ENCODE measurements around the gene SPHK1.
"Not testable (repeated sequence)": the region's sequence is repeated elsewhere in the genome, so short reads cannot be mapped to it uniquely, and the experiment has no call there.

SPHK1 gene

DNA sequence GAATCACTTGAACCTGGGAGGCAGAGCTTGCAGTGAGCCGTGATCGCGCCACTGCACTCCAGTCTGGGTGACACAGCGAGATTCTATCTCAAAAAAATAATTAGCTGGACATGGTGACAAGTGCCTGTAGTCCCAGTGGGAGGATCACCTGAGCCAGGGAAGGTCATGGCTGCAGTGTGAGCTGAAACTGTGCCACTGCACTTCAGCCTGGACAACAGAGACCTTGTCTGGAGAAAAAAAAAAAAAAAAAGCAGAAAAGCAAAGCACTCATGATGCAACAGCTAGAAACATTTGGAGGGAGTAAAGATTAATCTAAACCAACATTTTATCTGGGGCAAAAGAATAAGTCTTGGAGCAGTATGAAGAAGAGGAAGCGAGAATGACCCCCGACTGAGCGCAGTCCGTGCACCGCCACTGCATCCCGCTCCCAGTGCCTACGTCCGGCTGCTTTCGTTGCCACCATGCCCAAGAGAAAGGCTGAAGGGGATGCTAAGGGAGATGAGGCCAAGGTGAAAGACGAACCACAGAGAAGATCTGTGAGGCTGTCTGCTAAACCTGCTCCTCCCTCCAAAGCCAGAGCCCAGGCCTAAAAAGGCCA, 38.9 kb upstream of the SPHK1 start:
- H3K36me3 ChIP-seq (ENCODE audit: insufficient read depth, low read length) = peaks cover 38% of the 10 kb centered on the region; the same call in 1 of the 2 replicates
- H3K27me3 ChIP-seq (ENCODE audit: insufficient read depth, low read length, poor library complexity, severe bottlenecking) = no peaks in the 10 kb centered on the region
- H3K4me1 ChIP-seq (ENCODE audit: insufficient read depth, low read length, poor library complexity, severe bottlenecking) = no peaks in the 10 kb centered on the region
- H3F3A ChIP-seq (ENCODE audit: low read depth) = no peaks in the 10 kb centered on the region
- no peak for TF ChIP-seq EZH2phosphoT487 (IDR thresholded peaks at IDR 0.05; ENCODE audit: borderline replicate concordance)
- TF ChIP-seq, protein P1, sequence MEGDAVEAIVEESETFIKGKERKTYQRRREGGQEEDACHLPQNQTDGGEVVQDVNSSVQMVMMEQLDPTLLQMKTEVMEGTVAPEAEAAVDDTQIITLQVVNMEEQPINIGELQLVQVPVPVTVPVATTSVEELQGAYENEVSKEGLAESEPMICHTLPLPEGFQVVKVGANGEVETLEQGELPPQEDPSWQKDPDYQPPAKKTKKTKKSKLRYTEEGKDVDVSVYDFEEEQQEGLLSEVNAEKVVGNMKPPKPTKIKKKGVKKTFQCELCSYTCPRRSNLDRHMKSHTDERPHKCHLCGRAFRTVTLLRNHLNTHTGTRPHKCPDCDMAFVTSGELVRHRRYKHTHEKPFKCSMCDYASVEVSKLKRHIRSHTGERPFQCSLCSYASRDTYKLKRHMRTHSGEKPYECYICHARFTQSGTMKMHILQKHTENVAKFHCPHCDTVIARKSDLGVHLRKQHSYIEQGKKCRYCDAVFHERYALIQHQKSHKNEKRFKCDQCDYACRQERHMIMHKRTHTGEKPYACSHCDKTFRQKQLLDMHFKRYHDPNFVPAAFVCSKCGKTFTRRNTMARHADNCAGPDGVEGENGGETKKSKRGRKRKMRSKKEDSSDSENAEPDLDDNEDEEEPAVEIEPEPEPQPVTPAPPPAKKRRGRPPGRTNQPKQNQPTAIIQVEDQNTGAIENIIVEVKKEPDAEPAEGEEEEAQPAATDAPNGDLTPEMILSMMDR (conservative IDR thresholded peaks at IDR 0.05; ENCODE audit: low read length) = no peak
- H4K20me1 ChIP-seq (ENCODE audit: insufficient read depth, low read length, poor library complexity, severe bottlenecking) = peaks cover 3% of the 10 kb centered on the region
- no peak overlapping the region for H3K4me3 ChIP-seq (ENCODE audit: low read length, poor library complexity, severe bottlenecking)
- H3K79me2 ChIP-seq (ENCODE audit: insufficient read depth, low read length) = peaks cover 28% of the 10 kb centered on the region
- no peaks in the 10 kb centered on the region for H3K9me2 ChIP-seq (replicated peaks; ENCODE audit: low read depth, low read length)
- H3K9me3 ChIP-seq (ENCODE audit: insufficient read depth, low read depth, low read length) = no peaks in the 10 kb centered on the region
- no peak overlapping the region for H2AFZ ChIP-seq (ENCODE audit: low read length)
- no peak overlapping the region for H3K9ac ChIP-seq (ENCODE audit: low read depth, low read length, poor library complexity, severe bottlenecking)
- no peak overlapping the region for H3K4me2 ChIP-seq (ENCODE audit: low read depth, low read length, poor library complexity, severe bottlenecking)

DNA sequence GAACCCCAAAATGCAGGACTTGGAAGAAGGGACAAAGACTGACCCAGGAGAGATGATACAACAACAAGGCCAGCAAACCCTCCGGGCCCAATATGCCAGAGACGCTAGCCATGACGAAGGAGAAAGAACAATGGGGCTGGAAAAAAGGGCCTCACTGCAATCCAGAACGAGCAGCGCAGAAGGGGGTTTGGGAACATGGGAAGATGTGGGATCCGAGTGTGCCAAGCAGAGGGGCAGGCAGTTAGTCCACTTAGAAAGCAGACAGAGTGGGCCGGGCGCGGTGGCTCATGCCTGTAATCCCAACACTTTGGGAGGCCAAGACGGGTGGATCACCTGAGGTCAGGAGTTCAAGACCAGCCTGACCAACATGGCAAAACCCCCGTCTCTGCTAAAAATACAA, 37.5 kb upstream of the SPHK1 start:
- H3K27me3 ChIP-seq (ENCODE audit: insufficient read depth, low read length, poor library complexity, severe bottlenecking); H2AFZ ChIP-seq (ENCODE audit: low read length); H3K4me3 ChIP-seq (ENCODE audit: low read length, poor library complexity, severe bottlenecking); H3K4me1 ChIP-seq (ENCODE audit: insufficient read depth, low read length, poor library complexity, severe bottlenecking); H3K9me2 ChIP-seq (replicated peaks; ENCODE audit: low read depth, low read length); H3K4me2 ChIP-seq (ENCODE audit: low read depth, low read length, poor library complexity, severe bottlenecking); H3K9ac ChIP-seq (ENCODE audit: low read depth, low read length, poor library complexity, severe bottlenecking); H3F3A ChIP-seq (ENCODE audit: low read depth); H4K20me1 ChIP-seq (ENCODE audit: insufficient read depth, low read length, poor library complexity, severe bottlenecking); H3K9me3 ChIP-seq (ENCODE audit: insufficient read depth, low read depth, low read length): not testable (repeated sequence)
- Histone ChIP-seq H3K79me2 (ENCODE audit: insufficient read depth, low read length) (peaks cover 37% of the 10 kb centered on the region), H3K36me3 (ENCODE audit: insufficient read depth, low read length) (peaks cover 37% of the 10 kb centered on the region; the same call in 1 of the 2 replicates)

DNA sequence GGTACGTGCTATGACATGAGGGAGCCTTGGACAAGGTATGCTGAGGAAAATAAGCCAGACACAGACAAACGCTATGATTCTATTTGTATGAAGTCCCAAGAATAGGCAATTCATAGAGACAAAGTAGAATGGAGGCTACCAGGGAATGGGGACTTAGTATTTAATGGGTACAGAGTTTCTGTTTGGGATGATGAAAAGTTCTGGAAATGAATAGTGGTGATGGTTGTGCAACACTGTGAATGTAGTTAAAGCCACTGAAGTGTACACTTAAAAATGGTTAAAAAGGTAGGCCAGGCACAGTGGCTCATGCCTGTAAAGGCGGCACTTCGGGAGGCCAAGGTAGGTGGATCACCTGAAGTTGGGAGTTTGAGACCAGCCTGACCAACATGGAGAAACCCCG, 33.9 kb upstream of the SPHK1 start:
- peaks cover 22% of the 10 kb centered on the region; the same call in 1 of the 2 replicates for H3K36me3 ChIP-seq (ENCODE audit: insufficient read depth, low read length)
- no peaks in the 10 kb centered on the region for H3K27me3 ChIP-seq (ENCODE audit: insufficient read depth, low read length, poor library complexity, severe bottlenecking)
- no peaks in the 10 kb centered on the region for H3K9me2 ChIP-seq (replicated peaks; ENCODE audit: low read depth, low read length)

More for the DNA sequence above, 33.9 kb upstream of the SPHK1 start:
- TF ChIP-seq, protein P1 (conservative IDR thresholded peaks at IDR 0.05; ENCODE audit: low read length) = no peak
- TF ChIP-seq EZH2phosphoT487 (IDR thresholded peaks at IDR 0.05; ENCODE audit: borderline replicate concordance) = no peak
- peaks cover 52% of the 10 kb centered on the region for H3K79me2 ChIP-seq (ENCODE audit: insufficient read depth, low read length)
- peaks cover 17% of the 10 kb centered on the region for H3K4me1 ChIP-seq (ENCODE audit: insufficient read depth, low read length, poor library complexity, severe bottlenecking)
- no peak overlapping the region for H2AFZ ChIP-seq (ENCODE audit: low read length)
- H3K9me3 ChIP-seq (ENCODE audit: insufficient read depth, low read depth, low read length) = no peaks in the 10 kb centered on the region
- no peaks in the 10 kb centered on the region for H3F3A ChIP-seq (ENCODE audit: low read depth)
- peaks cover 8% of the 10 kb centered on the region for H4K20me1 ChIP-seq (ENCODE audit: insufficient read depth, low read length, poor library complexity, severe bottlenecking)
- H3K9ac ChIP-seq (ENCODE audit: low read depth, low read length, poor library complexity, severe bottlenecking) = no peak overlapping the region
- H3K4me2 ChIP-seq (ENCODE audit: low read depth, low read length, poor library complexity, severe bottlenecking) = peak overlapping the region; percentile 87
- no peak overlapping the region for H3K4me3 ChIP-seq (ENCODE audit: low read length, poor library complexity, severe bottlenecking)
